NCI-H524 treated with DMSO at 0.1 percent for 48 hours (cell line): ENCODE measurements around the gene DIP2C.
"Not testable (repeated sequence)": the region's sequence is repeated elsewhere in the genome, so short reads cannot be mapped to it uniquely, and the experiment has no call there.

ENCODE experiments used
- DNase-seq: peaks from one replicate; lab custom pipeline; 2025; lab: John Stamatoyannopoulos, UW

DIP2C gene

DNA sequence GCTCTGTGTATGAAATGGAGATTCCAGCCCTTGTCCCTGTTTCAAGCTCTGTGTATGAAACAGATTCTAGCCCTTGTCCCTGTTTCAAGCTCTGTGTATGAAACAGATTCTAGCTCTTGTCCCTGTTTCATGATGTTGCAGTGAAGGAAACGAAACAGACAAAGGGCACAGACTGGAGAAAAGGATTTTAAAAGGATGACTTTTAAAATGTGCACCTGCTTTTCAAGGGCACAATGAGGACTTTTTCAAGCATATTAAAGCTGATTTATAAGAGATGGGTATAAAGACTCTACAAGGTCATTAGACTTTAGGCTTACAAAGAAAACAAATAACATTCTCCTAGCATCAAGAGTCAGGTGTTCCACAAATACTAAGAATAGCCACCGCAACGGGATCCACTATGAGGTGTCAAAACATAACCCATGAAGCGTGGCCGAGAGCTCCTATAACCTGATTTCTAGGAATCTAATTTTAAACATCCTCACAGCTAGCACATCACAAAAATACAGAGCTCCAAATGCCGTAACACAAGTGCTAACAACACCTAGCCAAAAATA is 29.0 kb downstream of the DIP2C start:
- no peak for DNase-seq

- no peak for DNase-seq
Observed at GRCh38 chr10:659688-660141, 29.8 kb downstream of the DIP2C start.

DNA sequence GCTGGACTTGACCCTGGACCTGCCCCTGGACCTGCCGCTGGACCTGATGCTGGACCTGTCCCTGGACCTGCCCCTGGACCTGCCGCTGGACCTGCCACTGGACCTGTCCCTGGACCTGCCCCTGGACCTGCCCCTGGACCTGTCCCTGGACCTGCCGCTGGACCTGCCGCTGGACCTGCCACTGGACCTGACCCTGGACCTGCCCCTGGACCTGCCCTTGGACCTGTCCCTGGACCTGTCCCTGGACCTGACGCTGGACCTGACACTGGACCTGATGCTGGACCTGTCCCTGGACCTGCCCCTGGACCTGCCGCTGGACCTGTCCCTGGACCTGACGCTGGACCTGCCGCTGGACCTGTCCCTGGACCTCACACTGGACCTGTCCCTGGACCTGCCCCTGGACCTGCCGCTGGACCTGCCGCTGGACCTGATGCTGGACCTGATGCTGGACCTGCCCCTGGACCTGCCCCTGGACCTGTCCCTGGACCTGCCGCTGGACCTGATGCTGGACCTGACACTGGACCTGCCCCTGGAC is 31.6 kb downstream of the DIP2C start:
- not testable (repeated sequence) for DNase-seq

- DNase-seq, result no peak
Observed at GRCh38 chr10:656883-657282, 32.6 kb downstream of the DIP2C start.

- no peak for DNase-seq
Observed at GRCh38 chr10:655184-655583, 34.3 kb downstream of the DIP2C start.

DNA sequence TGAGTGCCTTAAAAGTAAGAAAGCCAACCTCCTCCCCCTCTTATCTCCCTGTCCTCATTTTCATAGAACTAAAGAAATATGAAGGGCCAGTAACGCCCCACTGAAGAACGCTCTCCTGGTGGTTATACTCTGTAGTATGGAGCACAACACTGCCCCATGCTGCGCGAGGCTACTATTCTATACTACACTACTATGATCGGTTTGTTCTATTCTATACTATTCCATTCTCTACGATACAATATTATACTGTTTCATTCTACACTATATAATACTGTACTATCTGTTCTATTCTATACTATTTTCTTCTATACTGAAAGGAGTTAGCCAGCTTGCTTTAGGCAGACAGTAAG is 34.8 kb downstream of the DIP2C start:
- DNase-seq, result no peak

DNA sequence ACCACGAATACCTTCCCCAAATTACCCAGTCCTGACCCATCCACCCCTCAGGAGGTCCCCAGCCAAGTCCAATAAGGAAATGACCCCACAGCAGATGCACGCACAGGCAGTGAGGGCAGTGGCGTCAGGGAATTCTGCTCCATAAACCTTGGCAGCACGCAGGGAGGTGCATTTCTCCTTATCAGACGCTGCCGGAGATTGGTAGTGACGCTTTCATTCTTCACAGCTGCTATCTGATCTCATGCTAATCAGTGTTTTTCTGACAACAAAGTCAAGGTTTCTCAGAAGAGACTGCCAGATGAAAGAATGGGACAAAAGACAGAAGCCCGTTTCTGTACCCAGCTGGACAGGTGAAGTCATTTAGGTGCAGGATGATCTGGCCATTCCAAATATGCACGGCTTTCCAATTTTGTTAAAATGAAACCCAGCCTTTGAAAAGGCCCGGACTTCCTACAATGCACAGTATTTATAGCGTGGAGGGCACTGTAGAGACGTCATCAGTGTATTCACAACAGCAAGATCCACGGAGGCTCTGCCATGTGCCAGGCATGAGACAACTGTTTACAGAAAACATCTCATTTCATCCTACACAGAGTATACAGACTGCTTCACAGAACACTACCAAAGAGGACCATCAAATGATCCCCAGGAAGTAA is 35.3 kb downstream of the DIP2C start:
- DNase-seq, result no peak

- DNase-seq, result not testable (repeated sequence)
Observed at GRCh38 chr10:652832-653459, 36.5 kb downstream of the DIP2C start.

GRCh38 chr10:652233-652632 is 37.2 kb downstream of the DIP2C start:
- no peak for DNase-seq

DNA sequence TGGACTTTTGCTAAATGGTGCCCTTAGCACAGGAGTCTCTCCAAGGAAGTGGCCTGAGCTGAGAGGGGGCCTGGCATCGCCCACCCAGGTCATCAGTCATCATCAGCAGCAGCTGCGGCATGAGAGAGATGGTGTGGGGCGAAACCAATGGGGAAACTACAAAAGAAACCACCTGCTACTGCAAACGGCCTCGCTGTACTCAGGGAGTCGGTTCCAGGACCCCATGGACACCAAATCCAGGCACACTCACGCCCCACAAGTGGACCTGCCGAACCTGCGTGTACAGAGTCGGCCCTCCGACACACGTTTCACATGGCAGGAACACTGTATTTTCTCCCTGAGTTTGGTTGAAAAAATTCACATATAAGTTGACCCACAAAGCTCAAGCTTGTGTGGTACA is 37.8 kb downstream of the DIP2C start:
- no peak for DNase-seq

DNA sequence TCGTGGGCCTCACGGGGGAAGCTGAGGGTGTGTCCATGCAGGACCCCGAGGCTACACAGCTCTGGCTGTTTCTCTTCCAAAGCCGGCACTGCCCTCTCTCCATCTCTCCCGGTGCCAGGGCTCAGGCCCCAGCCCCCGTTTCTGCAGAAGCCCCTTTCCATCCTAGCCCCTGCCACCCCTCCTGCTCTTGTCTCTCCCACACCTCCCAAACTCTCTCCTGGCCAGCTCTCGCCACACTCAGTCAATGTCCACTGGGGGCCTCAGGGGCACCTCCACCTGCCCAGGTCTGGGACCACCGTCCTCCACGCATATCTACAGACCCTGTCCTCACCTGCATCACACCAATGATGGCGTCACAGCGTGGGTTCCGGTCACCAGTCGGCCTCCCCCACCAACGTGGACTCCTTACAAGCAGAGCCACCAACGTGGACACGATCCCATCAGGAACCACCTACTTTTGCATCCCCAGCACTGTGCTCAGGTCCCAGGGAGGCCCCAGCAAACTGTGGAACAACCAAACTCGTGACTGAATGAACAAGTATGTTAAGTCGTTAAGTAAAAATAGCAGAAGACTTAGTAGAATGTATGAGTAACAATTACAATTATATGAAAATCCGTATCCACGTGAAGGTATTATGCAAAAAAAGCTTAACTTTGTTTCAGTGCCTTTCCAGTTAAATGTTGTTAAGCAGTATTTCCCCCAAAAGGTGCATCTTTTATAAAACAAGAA is 38.4 kb downstream of the DIP2C start:
- DNase-seq, result no peak

DNA sequence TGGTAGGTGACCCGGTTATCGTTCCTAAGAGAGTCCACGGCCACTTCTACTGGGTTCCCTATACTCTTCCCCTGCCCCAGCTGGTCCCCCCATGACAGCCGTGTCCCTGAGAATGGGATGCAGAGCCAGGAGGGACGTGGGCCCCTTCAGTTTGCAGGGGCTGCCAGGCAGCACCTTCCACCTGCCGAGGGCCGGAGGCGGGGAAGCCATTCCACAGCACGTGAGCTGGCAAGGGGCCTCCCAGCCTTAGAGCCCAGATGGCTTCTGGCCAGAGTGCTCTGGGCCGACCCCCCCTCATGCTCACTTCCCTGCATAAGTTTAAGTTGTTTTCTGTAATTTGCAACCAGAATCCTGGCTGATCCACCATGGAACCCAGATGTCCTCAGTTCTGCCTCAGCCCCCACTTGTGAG is 39.0 kb downstream of the DIP2C start:
- no peak for DNase-seq

DNA sequence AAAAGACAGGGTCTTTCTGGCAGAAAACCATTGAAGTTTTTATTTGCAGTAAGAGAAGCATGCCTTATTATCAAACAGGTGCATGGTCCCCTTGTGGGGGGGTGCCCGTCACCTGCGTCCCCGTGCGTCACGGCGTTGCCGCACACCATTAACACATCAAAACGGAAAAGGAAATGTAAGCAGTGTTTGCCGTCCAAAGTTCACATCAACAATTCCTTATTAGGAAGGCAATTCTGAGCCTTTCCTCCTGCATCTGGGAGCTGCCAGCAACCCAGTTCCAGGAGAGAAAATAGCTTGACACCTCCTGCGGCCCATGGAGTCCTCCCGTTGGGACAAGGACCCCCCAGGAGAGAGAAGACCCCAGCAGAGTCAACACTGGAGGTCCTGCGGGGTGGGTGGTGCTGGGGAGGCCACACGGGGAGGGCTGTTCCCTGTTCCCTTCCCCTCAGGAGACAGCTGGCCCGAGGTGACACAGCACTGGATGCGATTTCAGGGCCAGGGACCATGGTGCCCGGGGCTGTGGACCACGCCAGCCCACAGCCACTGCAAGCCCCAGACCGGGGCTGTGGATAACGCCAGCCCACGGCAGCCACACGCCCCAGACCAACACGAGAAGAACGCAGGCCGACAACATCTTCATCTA is 39.5 kb downstream of the DIP2C start:
- no peak for DNase-seq

DNA sequence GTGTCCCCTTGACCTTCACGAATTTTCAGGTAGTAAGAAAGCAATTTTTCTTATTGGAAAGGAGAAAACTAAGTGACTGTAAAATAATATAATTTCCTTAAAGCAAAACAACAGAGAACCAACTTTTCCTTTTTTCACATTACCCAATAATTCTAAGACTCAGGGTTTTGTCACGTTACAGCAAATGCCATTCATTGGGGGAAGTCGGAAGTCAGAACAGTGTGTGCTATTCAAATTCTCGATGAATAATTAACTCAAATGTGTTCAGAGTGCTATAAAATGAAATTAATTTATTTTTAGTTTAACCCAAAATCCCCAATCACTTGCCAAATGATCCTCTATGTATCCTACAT is 40.0 kb downstream of the DIP2C start:
- DNase-seq, result no peak

DNA sequence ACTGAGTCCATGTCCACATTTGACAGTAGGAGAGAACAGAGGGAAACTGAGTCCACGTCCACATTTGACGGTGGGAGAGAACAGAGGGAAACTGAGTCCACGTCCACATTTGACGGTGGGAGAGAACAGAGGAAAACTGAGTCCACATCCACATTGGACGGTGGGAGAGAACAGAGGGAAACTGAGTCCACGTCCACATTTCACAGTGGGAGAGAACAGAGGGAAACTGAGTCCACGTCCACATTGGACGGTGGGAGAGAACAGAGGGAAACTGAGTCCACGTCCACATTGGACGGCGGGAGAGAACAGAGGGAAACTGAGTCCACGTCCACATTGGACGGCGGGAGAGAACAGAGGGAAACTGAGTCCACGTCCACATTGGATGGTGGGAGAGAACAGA is 42.4 kb downstream of the DIP2C start:
- not testable (repeated sequence) for DNase-seq

- DNase-seq, result no peak
Observed at GRCh38 chr10:646118-646524, 43.3 kb downstream of the DIP2C start.

GRCh38 chr10:644943-645334 is 44.5 kb downstream of the DIP2C start:
- no peak for DNase-seq

GRCh38 chr10:644076-644942 is 45.2 kb downstream of the DIP2C start:
- no peak for DNase-seq

DNA sequence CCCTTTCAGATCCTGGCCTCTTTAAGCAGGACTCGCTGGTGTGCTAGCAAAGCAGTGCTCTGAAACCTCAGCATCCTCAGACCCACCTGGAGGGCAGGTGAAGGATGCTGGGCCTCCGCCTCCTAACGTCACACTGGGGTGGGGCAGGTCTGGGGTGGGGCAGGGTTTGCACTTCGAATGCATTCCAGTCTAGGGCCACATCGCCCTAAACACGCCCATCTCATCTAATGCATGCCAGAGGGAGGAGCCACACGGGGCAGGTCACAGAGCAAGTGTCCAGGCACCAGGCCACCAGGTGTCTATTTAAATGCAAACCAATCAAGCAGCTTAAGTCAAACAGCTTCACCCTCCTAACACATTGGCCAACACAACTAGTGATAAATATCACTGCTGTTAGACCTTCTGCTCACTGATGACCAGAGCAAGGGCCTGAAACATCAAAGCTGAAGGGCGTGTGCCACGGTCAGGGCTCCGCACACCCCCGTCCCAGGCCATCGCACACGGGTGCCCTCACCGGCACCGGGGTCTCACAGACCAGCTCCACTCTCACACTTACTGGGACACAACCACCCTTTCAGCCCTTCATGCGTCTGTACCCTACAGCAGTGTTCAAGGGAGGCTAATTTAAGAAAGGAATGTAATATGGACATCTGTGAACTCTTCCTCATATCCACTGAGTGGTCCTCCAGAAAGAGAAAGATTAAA is 47.1 kb downstream of the DIP2C start:
- DNase-seq, result no peak

DNA sequence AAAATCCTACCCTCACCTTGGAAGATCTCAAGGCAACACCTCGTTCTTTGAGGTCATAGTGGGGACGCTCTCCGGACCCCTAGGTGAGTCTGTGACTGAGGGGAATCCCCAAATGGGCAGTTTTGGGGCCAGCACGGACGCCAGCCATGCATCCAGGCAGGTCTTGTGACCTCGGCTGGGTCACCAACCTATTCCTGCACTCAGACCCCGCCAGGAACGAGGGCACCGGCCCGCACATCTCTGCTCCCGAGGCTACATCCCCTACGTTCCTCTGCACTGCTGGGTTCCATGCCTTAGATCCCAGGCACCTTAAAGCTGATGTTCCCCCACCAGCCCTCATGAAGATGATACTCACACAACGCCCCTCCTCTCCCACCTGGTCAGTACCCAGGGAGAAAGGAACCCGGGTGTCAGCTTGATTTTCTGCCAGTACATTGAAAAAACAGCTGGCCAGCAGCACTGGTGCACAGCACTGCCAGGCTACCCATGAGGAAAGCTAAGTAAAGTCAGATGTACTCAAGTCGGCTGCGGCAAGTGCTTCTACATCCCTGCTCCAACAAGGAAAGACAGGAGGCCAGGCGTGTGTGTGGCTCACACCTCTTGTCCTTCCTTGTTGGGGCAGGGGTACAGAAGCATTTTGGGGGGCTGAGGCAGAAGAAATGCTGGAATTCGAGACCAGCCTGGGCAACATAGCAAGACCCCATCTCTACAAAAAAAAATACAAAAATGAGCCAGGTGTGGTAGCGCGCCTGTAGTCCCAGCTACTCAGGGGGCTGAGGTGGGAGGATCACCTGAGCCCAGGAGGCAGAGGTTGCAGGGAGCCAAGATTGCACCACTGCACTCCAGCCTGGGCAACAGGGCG is 48.1 kb downstream of the DIP2C start:
- no peak for DNase-seq
